ENCODE measurements around the gene MYF6.
"Not testable (repeated sequence)": the region's sequence is repeated elsewhere in the genome, so short reads cannot be mapped to it uniquely, and the experiment has no call there.

MYF6 gene

GRCh38 chr12:80707126-80707829 lies at the start of gene MYF6:
Gene MYF6 (plus strand): TSS chr12:80707634. CDS start chr12:80707720, 86 bp downstream.
- no peak for DNase-seq

- DNase-seq, result no peak
Measured at GRCh38 chr12:80659512-80660063, 47.8 kb upstream of the MYF6 start.

GRCh38 chr12:80662586-80662985 lies 44.8 kb upstream of the MYF6 start:
- DNase-seq, result no peak

GRCh38 chr12:80670214-80670613 lies 37.2 kb upstream of the MYF6 start:
- no peak for DNase-seq

GRCh38 chr12:80676042-80676636 lies 31.3 kb upstream of the MYF6 start:
- DNase-seq, result not testable (repeated sequence)

- DNase-seq, result no peak
Measured at GRCh38 chr12:80676856-80677255, 30.6 kb upstream of the MYF6 start.

GRCh38 chr12:80677994-80678393 lies 29.4 kb upstream of the MYF6 start:
- no peak for DNase-seq

GRCh38 chr12:80679346-80680131 lies 27.9 kb upstream of the MYF6 start:
- DNase-seq, result no peak

- DNase-seq, result no peak
Measured at GRCh38 chr12:80681287-80681686, 26.1 kb upstream of the MYF6 start.

- DNase-seq, result no peak
Measured at GRCh38 chr12:80681786-80682185, 25.6 kb upstream of the MYF6 start.

- DNase-seq, result no peak
Measured at GRCh38 chr12:80684077-80684495, 23.3 kb upstream of the MYF6 start.

GRCh38 chr12:80690090-80690489 lies 17.3 kb upstream of the MYF6 start:
- no peak for DNase-seq

- no peak for DNase-seq
Measured at GRCh38 chr12:80690513-80690912, 16.9 kb upstream of the MYF6 start.

GRCh38 chr12:80692114-80692513 lies 15.3 kb upstream of the MYF6 start:
- DNase-seq, result no peak

- DNase-seq, result no peak
Measured at GRCh38 chr12:80697270-80697887, 10.1 kb upstream of the MYF6 start.

GRCh38 chr12:80698256-80698655 lies 9.2 kb upstream of the MYF6 start:
- no peak for DNase-seq

- DNase-seq, result no peak
Measured at GRCh38 chr12:80698847-80699542, 8.4 kb upstream of the MYF6 start.

GRCh38 chr12:80700327-80700726 lies 7.1 kb upstream of the MYF6 start:
- DNase-seq, result no peak

- DNase-seq, result no peak
Measured at GRCh38 chr12:80701388-80701787, 6.0 kb upstream of the MYF6 start.

- DNase-seq, result no peak
Measured at GRCh38 chr12:80702889-80703805, 4.3 kb upstream of the MYF6 start.

- DNase-seq, result no peak
Measured at GRCh38 chr12:80704420-80704819, 3.0 kb upstream of the MYF6 start.
